Measurements from ENCODE around the gene TPCN2.

DNA sequence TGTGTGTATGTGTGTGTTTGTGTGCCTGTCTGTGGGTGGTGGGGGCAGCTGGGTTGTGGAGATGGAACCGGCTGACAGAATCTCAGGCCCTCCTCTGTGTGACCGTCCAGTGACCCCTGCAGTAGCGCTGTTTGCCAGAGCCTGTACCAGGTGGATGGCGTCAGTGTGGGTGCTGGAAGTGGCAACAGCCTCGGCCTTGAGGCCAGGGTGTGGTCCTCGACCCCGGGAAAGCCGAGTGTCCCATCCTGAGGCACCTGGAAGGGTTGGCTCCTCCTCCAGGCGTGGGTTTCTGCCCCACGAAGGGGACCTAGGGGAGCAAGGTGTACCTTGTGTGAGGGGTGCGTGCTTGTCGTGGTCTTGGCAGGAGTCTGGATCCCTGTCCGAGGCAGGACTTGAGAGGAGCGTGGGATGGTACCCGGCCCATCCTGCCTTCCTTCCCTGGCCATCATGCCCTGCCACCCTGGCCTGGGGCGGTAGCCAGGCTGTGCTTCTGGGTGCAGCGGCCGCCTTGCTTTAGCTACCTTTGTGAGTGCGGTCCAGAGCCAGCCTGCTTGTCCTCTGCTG lies 16.5 kb downstream of the TPCN2 start:
- TF ChIP-seq, protein P1, sequence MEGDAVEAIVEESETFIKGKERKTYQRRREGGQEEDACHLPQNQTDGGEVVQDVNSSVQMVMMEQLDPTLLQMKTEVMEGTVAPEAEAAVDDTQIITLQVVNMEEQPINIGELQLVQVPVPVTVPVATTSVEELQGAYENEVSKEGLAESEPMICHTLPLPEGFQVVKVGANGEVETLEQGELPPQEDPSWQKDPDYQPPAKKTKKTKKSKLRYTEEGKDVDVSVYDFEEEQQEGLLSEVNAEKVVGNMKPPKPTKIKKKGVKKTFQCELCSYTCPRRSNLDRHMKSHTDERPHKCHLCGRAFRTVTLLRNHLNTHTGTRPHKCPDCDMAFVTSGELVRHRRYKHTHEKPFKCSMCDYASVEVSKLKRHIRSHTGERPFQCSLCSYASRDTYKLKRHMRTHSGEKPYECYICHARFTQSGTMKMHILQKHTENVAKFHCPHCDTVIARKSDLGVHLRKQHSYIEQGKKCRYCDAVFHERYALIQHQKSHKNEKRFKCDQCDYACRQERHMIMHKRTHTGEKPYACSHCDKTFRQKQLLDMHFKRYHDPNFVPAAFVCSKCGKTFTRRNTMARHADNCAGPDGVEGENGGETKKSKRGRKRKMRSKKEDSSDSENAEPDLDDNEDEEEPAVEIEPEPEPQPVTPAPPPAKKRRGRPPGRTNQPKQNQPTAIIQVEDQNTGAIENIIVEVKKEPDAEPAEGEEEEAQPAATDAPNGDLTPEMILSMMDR (conservative IDR thresholded peaks at IDR 0.05 in 1 of 2, IDR thresholded peaks at IDR 0.05 in 1 of 2; ENCODE audit: extremely low read depth in 1 of 2, insufficient read depth in 1 of 2, low read depth in 1 of 2, low read length in 2 of 2): no peak
- TF ChIP-seq EZH2 (IDR thresholded peaks at IDR 0.05; ENCODE audit: borderline replicate concordance, low read length): no peak
